NCI-H1694 treated with DMSO at 0.1 percent for 48 hours (cell line): Measurements from ENCODE around the gene PPP1R9B.
A peak's percentile ranks its signal among the peaks of the same experiment; 100 is the strongest.

Experiments used
- DNase-seq: peaks from one replicate; lab custom pipeline; 2025; lab: John Stamatoyannopoulos, UW

PPP1R9B gene

DNA sequence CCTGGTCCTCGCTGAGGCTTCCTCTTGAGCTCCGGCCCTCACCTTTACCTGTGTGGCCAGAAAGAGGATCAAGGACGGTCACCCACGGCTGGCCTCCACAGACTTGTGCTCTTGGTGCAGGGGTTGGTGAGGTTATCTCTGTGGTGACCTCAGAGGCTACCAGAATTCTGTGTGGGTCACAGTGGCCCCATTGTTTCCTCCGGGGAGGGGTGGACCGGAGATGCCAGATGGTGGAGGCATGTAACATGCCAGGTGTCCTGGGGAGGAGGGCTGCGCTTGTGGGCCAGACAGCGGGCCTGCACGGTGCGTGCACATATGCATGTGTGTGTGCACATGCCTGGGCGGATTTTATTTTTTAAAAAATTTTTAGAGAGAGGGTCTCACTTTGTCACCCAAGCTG is 21.7 kb upstream of the PPP1R9B start:
- no peak for DNase-seq

DNA sequence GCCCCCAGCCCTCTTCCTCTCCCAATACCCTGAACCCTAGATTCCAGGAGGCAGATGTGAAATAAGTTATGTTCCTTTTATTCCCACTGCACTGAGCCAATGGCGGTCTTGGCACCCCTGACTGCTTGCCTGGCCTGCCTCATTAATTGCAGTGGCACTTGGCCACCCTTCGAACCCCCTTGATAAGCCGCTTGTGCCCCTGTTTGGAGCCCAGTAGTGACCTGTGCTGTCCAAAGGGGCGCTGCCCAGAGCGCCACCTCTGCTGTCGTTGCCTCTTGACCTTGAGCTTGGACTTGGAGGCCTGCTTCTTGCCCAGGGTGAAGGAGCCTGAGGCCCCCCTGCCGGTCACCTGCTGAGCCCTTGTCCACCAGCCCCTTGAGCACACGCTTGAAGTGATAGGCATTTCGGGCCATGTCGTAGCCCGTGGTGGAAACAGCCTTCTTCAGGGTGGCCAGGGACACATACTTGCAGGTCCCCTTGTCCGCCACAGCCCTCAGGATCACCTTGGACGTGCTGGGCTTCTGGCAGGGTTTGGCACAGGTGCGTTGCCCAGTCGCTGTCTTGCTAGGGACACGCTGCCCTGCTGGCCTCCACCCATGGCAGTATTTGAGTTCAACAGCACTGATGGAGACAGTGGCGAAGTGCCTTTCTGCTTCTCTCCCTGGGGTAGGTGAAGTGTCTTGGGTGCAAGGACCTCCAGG is 21.0 kb upstream of the PPP1R9B start:
- DNase-seq = no peak

DNA sequence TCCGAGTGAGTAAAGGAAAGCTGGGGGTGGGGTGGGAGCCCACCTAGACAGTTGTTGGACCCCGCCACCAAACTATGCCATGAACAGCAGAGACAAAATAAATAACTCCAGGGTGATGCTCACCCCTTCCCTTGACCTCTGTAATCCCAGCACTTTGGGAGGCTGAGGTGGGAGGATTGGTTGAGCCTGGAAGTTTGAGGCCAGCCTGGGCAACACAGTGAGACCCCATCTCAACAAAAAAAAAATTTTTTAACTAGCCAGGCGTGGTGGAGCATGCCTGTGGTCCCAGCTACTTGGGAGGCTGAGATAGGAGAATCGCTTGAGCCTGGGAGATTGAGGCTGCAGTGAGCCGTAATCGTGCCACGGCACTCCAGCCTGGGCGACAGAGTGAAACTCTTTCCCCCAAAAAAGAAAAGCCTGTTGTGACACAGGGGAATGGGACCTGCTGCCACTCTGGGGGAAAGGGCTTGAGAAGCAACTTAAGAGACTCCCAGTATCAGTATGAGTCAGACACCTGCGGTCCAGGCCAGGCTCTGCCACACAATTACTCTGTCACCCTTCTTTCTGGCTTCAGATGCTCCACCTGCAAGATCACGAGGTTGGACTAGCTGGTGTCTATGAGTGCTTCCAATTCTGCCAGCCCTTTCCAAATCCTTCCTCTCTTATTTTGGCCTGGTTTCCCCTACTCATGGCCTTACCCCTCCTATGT is 20.3 kb upstream of the PPP1R9B start:
- DNase-seq = no peak

DNA sequence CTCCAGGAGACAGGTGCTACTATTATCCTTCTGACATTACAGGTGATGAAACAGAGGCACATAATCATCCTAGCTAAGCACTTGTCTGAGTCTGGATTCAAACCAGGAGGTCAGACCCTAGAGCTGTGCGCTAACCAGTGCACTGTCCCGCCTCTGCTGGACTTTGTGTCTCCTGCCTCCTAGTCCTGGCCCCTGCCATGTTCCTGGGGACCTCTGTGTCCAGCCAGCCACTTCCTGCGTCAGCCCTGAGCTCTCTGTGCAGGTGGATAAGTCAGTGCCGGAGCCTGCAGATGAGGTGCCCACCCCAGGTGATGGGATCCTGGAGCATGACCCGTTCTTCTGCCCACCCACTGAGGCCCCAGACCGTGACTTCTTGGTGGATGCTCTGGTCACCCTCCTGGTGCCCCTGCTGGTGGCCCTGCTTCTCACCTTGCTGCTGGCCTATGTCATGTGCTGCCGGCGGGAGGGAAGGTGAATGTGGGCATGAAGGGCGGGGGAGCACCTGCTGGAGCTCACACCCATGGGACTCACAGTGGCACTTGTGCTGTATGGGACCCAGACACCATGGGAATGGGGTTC is 19.5 kb upstream of the PPP1R9B start:
- no peak for DNase-seq

DNA sequence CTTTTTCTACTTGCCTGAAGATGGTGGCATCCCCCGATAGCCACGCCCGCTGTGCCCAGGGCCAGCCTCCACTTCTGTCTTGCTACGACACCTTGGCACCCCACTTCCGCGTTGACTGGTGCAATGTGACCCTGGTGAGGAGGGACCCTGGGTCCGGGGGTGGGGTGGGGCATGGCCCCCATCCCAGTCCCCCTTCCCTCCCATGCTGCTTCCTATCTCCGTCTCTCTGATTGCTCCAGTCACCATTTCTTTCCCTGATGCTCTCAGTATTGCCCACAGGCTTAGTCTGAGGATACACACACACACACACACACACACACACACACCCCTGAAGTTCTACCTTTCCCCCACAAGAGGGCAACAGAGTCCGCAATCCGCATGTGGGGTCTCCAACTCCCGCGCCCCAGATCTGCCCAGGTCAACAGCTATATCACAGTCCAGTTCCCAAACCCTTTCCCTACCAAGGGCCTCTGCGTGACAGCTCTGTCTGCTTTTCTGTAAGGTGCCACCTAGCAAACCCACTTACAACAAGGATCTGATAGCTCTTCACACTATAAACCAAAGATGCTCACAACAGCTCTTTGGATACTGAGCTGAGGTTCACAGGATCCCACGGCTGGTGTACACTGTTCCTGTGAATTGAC is 18.8 kb upstream of the PPP1R9B start:
- peak; percentile 65 for DNase-seq

DNA sequence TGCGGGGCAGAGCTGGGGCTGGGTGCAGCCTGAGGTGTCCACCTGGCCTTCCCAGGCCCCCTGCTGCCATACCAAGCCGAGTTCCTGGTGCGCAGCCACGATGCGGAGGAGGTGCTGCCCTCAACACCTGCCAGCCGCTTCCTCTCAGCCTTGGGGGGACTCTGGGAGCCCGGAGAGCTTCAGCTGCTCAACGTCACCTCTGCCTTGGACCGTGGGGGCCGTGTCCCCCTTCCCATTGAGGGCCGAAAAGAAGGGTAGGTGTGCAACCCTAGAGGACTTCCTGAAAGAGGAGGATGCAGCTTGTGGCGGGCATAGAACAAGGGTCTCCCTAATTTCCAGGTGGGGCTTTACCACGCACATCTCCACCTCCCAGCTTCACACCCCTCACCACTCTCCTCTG is 17.8 kb upstream of the PPP1R9B start:
- DNase-seq = no peak

DNA sequence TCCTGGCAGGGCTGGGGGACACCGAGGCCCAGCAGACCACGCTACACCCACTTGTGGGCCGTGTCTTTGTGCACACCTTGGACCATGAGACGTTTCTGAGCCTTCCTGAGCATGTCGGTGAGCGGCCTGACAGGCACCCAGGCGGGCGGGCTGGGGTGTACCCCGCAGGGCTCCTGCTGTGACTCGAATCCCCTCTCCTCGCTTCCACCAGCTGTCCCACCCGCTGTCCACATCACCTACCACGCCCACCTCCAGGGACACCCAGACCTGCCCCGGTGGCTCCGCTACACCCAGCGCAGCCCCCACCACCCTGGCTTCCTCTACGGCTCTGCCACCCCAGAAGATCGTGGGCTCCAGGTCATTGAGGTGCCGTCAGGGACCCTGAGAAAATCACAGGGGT is 16.9 kb upstream of the PPP1R9B start:
- no peak for DNase-seq

DNA sequence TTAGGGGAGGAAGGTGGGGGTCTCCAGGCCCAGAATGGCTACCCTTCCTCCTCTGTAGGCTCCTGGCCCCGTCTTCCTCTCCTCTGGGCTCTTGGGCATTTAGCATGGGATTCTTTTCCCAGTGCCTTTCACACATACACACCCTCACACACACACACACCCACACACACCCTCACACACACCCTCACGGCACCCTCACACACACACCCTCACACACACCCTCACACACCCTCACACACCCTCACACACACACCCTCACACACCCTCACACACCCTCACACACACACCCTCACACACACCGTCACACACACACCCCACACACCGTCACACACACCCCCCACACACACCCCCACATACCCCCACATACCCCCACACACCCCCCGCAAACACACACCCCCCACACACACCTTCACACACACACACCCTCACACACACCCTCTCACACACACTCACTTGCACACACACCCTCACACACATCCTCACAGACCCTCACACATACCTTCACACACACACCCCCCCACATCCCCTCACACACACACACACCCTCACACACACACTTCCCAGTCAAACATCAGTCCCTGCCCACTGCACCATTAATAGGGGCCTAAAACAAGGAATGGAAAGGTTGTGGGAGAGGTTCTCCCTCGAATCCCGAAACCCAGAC is 16.2 kb upstream of the PPP1R9B start:
- no peak for DNase-seq

DNA sequence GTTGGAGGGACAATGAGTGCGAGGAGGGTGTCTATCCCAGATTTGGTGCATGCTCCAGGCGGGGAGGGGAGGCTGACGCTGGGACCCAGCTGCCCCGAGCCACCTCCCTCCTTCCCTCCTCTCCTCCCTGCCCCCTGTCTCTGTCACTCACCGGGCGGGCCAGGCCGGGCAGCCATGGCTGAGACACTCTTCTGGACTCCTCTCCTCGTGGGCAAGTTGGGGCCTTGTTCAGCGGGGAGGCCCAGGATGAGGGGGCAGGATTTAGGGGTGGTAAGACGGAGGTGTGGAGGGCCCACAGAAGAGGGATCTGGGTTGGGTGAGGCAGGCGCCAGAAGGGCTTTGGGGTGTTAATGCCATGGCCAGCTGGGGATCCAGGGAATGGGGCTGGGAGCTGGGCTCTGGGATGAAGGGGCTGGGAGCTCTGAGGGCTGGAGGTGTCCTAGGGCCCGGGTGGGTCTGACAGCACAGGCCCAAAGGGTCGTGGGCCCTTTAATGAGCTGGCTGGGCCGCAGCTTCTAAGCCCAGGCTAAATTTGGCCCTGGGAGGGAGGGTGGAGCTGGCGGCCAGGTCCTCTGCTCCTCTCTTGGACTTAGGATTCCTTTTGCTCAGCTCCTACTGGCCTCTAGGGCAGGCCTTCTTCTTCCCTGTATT is 15.5 kb upstream of the PPP1R9B start, which contains the start of gene SGCA:
SGCA (plus strand) TSS at position 139 of the 651 bp plus-strand sequence; CDS start at position 175, 36 bp downstream.
- DNase-seq = no peak

DNA sequence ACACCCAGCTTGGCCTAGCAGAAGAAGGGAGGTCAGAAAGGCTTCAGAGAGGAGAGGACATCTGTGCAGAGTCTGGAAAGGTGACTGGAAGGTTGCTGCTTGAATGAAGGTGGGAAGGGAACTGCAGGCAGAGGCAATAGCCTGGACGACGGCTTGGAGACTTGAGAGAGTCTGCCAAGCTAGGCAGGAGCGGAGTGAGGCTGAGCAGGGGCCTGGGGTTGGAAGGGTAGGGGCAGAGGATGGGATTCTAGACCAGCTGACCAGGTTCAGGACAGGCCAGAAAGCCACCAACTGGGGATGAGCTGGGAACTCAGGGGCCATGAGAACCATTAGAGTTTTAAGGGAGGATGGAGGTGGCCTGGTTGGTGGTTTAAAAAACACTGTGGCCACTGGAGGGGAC is 15.0 kb upstream of the PPP1R9B start:
- DNase-seq = no peak

DNA sequence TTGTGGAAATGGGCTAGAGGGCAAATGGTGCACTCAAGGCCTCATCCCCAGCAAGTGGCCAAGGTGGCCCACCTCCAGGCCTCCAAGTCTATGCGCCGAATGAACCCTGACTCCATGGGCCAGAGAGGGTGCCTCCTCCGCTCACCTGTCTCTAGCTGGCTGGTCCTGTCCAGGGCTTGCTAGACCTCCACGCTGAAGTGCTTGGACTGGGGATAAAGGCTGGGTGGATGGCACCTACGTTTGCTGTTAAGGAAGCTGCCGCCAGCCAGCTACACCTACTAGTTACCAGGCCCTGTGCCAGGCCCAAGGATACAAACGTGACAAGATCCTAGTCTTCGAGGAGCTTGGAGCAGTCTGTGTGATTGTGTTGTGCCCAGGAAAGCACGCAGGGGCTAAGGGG is 14.6 kb upstream of the PPP1R9B start:
- DNase-seq = no peak

DNA sequence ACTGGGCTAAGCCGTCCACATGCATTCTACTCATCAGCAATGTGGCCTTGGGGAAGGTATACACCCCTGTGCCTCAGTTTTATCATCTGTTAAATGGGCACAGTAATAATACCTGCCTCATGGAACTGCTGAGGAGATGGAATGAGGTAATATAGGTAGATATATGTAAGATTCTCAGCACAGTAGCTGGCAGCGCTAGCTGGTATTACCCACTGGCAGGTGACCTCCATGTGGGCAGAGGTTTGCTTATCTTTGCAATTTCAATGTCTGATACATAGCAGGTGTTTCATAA is 14.2 kb upstream of the PPP1R9B start:
- DNase-seq = no peak

DNA sequence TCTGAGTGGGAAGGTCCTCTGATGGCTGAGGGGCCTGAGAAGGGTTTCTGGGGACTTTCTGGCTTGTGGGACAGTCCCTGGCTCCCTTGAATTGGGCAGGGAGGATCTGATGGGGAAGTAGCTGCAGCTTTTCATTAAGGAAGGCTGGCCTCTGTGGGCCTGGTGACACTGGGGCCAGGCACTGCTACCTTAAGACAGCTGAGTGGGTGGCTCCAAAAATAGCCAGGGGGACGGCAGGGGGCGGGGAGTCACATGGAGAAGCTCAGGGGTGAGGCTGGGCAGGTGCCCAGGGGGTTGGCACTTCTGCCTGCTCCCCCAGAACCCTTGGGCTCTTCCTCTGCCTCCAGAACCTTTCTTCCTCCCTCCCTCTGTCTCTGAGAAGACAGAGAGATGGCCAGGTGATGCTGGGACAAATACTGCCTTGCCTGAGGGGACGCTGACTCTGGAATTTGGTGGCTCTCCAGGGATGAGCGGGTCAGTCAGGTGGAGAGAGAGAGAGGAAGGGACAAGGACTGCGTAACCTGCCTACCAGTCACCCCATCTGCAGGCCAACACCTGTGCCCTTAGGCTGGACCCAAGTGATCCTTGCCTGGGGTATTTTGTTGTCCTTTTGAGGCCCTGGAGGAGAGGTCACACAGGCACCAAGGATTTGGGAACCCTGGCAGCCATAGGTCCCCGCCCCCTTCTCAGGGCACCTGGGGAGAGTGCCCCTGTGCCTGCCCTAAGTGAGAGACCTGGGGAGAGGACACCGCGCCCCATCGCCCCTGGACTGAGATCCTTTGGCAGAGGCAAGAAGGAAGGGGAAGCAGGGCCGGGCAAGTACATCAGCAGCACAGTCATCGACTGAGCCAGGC is 13.6 kb upstream of the PPP1R9B start:
- DNase-seq = no peak

DNA sequence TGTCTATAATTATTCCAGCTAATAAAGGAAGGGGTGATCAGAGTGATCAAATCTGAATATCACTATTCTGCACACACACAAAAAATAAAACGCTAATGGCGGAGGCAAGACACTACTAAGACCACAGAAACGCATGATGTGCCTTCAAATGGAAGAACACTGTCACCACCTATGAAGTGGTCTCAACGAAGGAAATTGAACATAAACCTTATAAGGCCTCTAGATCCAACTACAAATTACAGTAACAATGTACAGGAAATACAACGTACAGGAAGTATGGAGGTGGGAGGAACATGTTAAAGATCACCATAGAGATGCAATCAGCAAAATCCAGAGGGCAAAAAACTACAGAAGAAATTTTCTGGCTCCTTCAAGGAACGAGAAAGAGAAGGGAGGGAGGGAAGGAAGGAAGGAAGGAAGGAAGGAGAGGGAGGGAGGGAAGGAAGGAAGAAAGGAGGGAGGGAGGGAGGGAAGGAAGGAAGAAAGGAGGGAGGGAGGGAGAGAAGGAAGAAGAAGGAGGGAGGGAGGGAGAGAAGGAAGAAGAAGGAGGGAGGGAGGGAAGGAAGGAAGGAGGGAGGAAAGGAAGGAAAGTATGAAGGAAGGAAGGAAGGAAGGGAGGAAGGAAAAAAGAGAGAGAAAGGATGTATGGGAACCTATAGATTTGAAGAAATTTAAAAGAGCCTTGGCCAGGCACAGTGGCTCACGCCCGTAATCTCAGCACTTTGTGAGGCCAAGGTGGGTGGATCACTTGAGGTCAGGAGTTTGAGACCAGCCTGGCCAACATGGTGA is 12.2 kb upstream of the PPP1R9B start:
- DNase-seq = no peak

DNA sequence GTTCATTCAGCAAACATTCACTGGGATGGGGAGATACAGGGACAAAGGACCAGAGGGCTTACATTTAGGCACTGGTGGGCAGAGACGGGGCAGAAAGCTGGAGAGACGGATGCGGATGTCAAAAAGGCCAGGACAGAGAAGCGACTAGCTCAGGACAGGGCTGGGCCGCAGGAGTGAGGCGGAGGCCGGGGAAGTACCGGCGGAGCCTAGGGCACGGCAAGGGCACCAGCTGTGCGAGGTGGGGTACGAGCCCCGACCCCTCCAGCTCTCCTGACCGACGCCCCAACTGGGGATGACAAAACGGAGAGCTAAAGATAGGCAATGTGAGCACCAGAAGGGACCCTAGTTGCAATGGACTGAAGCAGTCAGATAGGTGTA is 11.4 kb upstream of the PPP1R9B start:
- no peak for DNase-seq

DNA sequence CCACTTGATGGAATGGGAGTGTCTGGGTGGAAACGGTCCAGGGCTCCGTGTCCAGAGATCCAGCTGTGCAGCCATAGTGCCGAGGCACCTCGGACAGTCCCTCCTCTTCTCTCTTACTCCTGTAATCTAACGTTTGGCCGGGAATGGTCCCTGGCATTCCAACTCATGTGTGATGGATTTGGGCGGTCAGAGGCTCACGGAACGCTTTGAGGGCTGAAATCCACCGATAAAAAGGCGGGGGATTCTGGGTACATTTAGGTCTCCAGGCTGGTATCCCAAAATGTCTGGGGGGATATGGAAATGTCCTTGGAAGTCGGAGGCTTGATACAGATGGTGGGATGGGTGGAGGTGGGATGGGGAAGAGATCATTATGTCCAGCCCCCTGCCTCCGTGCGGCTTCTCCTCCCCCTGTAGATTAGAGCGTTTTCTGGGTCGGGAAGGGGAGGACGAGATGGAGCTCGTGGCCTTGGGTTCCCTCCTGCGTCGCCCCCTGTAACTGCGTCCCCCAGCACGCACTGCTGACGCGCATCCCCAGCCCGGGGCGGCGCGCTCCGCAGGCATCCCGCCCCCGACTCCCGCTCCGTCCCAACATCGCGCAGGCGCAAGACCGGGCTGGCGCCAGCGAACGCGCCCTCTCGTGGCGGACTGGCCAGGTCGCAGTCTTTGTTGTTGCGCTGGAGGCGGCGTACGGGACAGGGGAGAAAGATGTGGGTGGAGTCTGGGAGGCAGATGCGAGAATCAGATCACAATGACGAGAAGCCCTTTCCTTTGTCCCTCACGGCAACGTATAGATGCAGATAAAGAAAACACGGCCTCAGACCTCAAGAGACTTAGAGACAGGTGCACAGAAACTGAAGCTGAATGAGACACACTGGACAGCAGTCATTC is 10.8 kb upstream of the PPP1R9B start:
- peak; percentile 90 for DNase-seq

DNA sequence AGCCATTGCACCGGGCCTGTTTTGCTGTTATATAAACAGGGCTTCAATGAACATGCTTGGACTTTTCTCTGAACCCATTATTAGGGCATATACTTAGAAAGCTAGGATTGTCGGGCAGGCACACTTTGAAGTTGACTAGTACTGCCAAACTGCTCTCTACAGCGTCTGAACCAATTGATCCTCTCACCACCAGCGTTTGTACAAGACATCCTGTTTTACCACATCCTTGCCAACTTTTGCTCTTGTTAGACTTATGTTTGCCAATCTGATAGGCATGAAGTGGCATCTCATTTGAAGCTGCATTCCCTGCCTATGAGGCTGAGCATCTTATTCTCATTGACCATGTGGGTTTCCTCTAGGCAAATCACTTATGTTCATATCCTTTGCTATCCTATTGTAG is 7.4 kb upstream of the PPP1R9B start:
- no peak for DNase-seq

DNA sequence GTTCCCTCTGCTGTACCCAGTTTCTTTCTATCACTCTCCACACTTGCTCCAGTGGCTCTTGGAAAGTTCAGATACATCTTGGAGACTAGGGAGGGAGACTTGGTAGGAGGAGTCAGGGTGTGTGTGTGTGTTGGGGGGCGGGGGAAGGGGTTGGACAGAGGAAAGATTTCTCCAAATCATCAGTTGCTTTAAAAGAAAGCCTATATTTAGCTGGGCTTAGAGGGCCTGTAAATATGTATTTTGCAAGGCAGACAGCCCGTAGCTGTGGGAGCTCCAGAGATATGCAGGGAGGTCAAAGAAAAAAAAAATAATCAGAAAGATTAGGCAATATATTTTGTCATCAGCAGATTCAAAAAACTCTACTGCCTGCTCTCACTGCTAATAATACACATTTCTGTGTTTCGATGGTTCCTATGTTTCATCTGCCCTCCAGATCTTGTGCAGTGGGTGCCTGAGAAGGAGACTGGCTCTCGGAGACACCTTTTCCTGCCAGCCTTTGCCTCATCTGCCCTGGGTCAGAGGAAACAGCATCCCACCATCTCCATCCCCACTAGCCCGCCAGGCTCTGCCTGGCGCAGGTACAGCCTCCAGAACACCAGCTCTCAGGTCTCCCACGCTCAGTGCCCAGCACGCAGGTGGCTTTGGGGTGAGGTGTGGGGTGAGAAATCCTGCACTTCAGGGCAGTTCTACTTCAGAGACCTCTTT is 4.8 kb upstream of the PPP1R9B start:
- DNase-seq = no peak

DNA sequence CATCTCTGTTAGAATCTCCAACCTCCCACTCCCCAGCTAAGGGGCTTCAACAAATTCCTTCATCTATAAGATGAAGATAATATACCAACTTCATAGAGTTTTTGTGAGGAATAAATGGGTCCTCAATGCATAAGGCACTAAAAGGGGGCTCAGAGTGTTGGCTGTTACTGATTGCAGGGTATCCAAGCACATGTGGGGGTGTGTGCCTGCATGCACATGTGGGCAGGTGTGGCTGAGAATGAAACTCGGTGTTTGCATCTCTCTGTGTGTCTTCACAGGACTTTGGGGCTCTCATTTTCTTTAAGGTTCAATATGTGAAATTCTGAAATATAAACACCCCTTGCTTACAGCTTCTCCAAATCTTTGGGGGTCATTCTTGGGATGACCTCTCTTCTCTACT is 4.1 kb upstream of the PPP1R9B start:
- DNase-seq = no peak
